Progenitor cell of endocrine pancreas (in vitro differentiated cells): ENCODE results near the gene MRPL40. TPM values are rescaled to one million over a fixed set of nuclear protein-coding genes. Genes with fewer than 3 reads are reported as not detected.

Source experiments
- DNase-seq: peaks from one replicate; pipeline ENCODE4 v3.0.0; 2021; ENCODE audit warnings: low spot score; ENCODE audit not compliant: unreplicated experiment
- H3K27ac Mint-ChIP-seq: 2 replicates; pipeline ENCODE4 v1.8.0; 2021; ENCODE audit warnings: mild to moderate bottlenecking, moderate library complexity, mixed read lengths
- H3K27me3 Mint-ChIP-seq: 2 replicates; pipeline ENCODE4 v1.8.0; 2021; ENCODE audit warnings: mixed read lengths
- H3K36me3 Mint-ChIP-seq: 2 replicates; pipeline ENCODE4 v1.8.0; 2022; ENCODE audit warnings: mixed read lengths; ENCODE audit not compliant: insufficient read depth
- H3K4me1 Mint-ChIP-seq: 2 replicates; pipeline ENCODE4 v1.8.0; 2021; ENCODE audit warnings: low read depth, mixed read lengths
- H3K4me3 Mint-ChIP-seq: 2 replicates; pipeline ENCODE4 v1.8.0; 2021; ENCODE audit warnings: low read depth, mild to moderate bottlenecking, moderate library complexity, mixed read lengths
- H3K9me3 Mint-ChIP-seq: 2 replicates; pipeline ENCODE4 v1.8.0; 2021; ENCODE audit warnings: low read depth, mixed read lengths
- CTCF ChIP-seq: fragments of 200-600 bp; sonication (generic); IDR thresholded peaks from one replicate; pipeline ENCODE4 v1.5.0; 2021; ENCODE audit warnings: antibody characterized with exemption, mild to moderate bottlenecking; ENCODE audit not compliant: unreplicated experiment
- total RNA-seq: library from RNA; stranded (reverse); gene quantifications from 2 replicates; pipeline ENCODE4 v1.2.1, GENCODE V29; 2021

MRPL40 gene
- total RNA-seq, 1 donor from 2014 or later, result 23.6 TPM

GRCh38 chr22:19422440-19423301 is 9.7 kb upstream of the MRPL40 start:
- Mint-ChIP-seq H3K9me3 (peaks cover 3% of the 10 kb centered on the region), H3K4me1 (peaks cover 2% of the 10 kb centered on the region), H3K27ac (no peak overlapping the region), H3K27me3 (no peaks in the 10 kb centered on the region), H3K36me3 (peaks cover 5% of the 10 kb centered on the region), H3K4me3 (no peak overlapping the region)
- TF ChIP-seq CTCF, result no peak
- no peak for DNase-seq

- Mint-ChIP-seq H3K36me3 (peaks cover 4% of the 10 kb centered on the region), H3K27ac (no peak overlapping the region), H3K4me3 (no peak overlapping the region), H3K27me3 (no peaks in the 10 kb centered on the region), H3K4me1 (peaks cover 3% of the 10 kb centered on the region), H3K9me3 (no peaks in the 10 kb centered on the region)
- DNase-seq, result no peak
- TF ChIP-seq CTCF, result no peak
These were observed 8.2 kb upstream of the MRPL40 start for GRCh38 chr22:19424186-19424500.

GRCh38 chr22:19429950-19430889 is 2.1 kb upstream of the MRPL40 start:
- H3K27ac Mint-ChIP-seq, result peak overlapping the region; percentile 65
- H3K36me3 Mint-ChIP-seq, result peaks cover 5% of the 10 kb centered on the region
- no peak for TF ChIP-seq CTCF
- H3K9me3 Mint-ChIP-seq, result no peaks in the 10 kb centered on the region
- peak overlapping the region; percentile 85 for H3K4me3 Mint-ChIP-seq
- H3K4me1 Mint-ChIP-seq, result peaks cover 23% of the 10 kb centered on the region
- H3K27me3 Mint-ChIP-seq, result no peaks in the 10 kb centered on the region
- DNase-seq, result no peak

GRCh38 chr22:19430890-19431541 is 1.3 kb upstream of the MRPL40 start:
- peak; percentile 51 for TF ChIP-seq CTCF
- Mint-ChIP-seq H3K4me1 (peaks cover 23% of the 10 kb centered on the region), H3K27ac (peak overlapping the region; percentile 65), H3K36me3 (peaks cover 4% of the 10 kb centered on the region), H3K4me3 (peak overlapping the region; percentile 85), H3K27me3 (no peaks in the 10 kb centered on the region), H3K9me3 (no peaks in the 10 kb centered on the region)
- DNase-seq, result peak; percentile 30

- H3K4me1 Mint-ChIP-seq, result peaks cover 23% of the 10 kb centered on the region
- peak within 1 kb of the TSS; percentile 89 for H3K4me3 Mint-ChIP-seq
- H3K9me3 Mint-ChIP-seq, result no peaks in the 10 kb centered on the region
- TF ChIP-seq CTCF, result no peak
- H3K27me3 Mint-ChIP-seq, result no peaks in the 10 kb centered on the region
- H3K36me3 Mint-ChIP-seq, result peaks cover 1% of the 10 kb centered on the region
- peak; percentile 67 for DNase-seq
- peak within 1 kb of the TSS; percentile 96 for H3K27ac Mint-ChIP-seq
These were observed 654 bp upstream of the MRPL40 start, which contains the start of gene HIRA for GRCh38 chr22:19431649-19432132. Gene HIRA (minus strand): TSS chr22:19431733. CDS start chr22:19431476, 257 bp downstream.
